Stimulated activated naive CD8-positive, alpha-beta T cell treated with anti-CD3 and anti-CD28 coated beads, Interleukin-15, Interleukin-2, amounts not matched to agents 100 ng/mL and 50 ng/mL, for 24 hours (primary cell): Measurements from ENCODE around the gene SLC44A1.

Experiments used
- H3K27ac Mint-ChIP-seq: one replicate; pipeline ENCODE4 v1.8.0; 2021; ENCODE audit warnings: mild to moderate bottlenecking, mixed read lengths
- H3K27me3 Mint-ChIP-seq: one replicate; pipeline ENCODE4 v1.8.0; 2021; ENCODE audit warnings: mixed read lengths
- H3K36me3 Mint-ChIP-seq: one replicate; pipeline ENCODE4 v1.8.0; 2021; ENCODE audit warnings: low read depth, mixed read lengths
- H3K4me1 Mint-ChIP-seq: one replicate; pipeline ENCODE4 v1.8.0; 2021; ENCODE audit warnings: low read depth, mixed read lengths
- H3K4me3 Mint-ChIP-seq: one replicate; pipeline ENCODE4 v1.8.0; 2021; ENCODE audit warnings: mild to moderate bottlenecking, mixed read lengths
- H3K9me3 Mint-ChIP-seq: one replicate; pipeline ENCODE4 v1.8.0; 2021; ENCODE audit warnings: mixed read lengths

The SLC44A1 gene

DNA sequence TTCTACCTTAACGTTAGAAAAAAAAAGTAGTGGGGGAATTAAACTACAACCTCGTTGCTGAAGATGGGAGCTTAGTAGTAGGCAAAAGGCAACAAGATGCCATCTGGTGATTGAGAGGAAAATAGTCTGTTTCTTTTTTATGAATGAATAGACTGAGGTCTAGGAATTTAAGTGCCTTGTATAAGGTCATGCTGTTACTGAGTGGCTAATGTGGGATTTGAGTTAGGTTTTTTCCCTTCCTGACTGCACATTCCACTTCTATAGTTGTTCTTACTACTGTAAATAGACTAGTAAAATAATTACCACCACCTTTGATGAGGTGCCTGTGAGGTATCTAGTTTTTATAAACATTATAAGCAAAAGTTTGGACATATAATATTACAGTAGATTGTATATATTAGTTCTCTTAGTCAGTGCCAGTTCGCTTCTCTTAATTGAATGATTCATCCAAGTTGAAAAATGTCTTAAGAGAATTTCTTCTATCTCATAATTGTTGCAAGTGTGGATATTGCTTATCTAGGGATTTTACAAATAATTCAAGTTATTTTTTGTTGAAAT, 222.5 kb downstream of the SLC44A1 start:
- Mint-ChIP-seq H3K4me3 (no peak overlapping the region), H3K27ac (no peak overlapping the region), H3K36me3 (peaks cover 25% of the 10 kb centered on the region), H3K4me1 (no peaks in the 10 kb centered on the region), H3K27me3 (no peaks in the 10 kb centered on the region), H3K9me3 (no peaks in the 10 kb centered on the region)

DNA sequence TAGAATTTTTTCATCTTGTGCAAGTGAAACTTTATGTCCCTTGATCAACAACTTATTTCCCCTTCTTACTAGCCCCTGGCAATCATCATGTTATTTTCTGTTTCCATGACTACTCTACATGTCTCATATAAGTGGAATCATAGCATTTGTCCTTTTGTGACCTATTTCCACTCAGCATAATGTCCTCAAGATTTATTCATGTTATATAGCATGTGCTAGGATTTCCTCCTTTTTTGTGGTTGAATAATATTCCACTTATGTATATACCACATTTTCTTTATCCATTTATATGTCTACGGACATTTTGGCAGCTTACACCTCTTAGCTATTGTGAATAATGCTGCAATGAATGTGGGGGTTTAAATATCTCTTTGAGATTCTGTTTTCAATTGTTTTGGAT, 224.4 kb downstream of the SLC44A1 start:
- no peaks in the 10 kb centered on the region for H3K27me3 Mint-ChIP-seq
- no peaks in the 10 kb centered on the region for H3K4me1 Mint-ChIP-seq
- H3K9me3 Mint-ChIP-seq = no peaks in the 10 kb centered on the region
- H3K4me3 Mint-ChIP-seq = no peak overlapping the region
- no peak overlapping the region for H3K27ac Mint-ChIP-seq
- H3K36me3 Mint-ChIP-seq = peaks cover 25% of the 10 kb centered on the region

DNA sequence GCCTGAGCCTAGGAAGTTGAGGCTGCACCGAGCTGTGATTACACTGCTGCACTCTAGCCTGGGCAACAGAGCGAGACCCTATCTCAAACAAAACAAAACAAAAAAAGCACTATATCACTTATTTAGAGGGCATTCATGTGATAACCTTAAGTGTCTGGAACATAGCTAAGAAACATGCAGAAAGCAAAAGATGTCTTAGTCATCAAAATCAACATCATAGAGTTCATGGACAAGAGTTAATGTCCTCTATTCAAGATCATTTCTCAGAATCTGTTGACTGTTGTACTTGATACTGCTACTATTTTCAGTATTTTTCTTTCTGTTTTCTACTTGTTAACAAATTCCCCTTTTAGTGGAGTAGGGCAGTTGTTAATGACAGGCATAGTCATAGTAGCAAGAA, 228.8 kb downstream of the SLC44A1 start:
- peaks cover 17% of the 10 kb centered on the region for H3K36me3 Mint-ChIP-seq
- no peak overlapping the region for H3K4me3 Mint-ChIP-seq
- no peaks in the 10 kb centered on the region for H3K27me3 Mint-ChIP-seq
- H3K4me1 Mint-ChIP-seq = no peaks in the 10 kb centered on the region
- H3K9me3 Mint-ChIP-seq = no peaks in the 10 kb centered on the region
- H3K27ac Mint-ChIP-seq = no peak overlapping the region

DNA sequence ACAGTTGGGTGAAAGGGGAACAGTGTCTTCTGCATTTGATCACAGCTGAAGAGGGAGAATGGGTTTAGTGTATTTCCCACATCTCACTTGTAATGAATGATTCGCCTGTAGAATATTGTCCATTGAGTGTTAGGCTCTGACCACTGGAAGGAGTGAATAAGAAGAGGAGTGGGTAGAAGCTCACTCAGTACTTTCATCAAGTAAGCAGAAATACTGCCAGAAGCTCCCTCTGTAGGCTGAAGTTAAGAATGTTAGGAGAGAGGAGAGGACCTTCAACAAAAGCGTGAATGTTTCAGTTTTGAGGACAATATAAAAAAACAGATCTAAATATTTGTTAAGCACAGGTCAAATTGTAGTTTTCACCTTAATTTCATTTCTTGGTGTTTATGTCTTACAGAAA, 230.9 kb downstream of the SLC44A1 start:
- Mint-ChIP-seq H3K9me3 (no peaks in the 10 kb centered on the region), H3K36me3 (peaks cover 4% of the 10 kb centered on the region), H3K27me3 (no peaks in the 10 kb centered on the region), H3K27ac (no peak overlapping the region), H3K4me3 (no peak overlapping the region), H3K4me1 (no peaks in the 10 kb centered on the region)

DNA sequence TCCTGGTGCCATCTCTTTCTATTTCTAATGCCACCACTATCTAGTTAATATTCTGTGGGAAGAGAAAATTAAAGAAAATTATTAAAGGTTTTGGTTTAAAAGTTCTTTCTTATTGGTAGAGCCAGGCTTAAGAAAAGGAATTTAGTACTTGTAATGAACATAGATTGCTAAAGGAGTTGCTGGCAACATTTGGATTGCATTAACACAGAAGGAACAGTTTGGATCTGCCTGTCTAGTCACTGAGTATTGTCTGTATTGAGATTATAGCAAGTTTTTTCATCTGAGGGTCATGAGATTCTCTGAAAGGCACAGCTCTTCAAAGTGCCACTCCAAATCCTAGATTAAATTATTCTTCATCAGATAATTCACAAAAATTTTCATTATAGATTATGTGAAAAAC, 235.4 kb downstream of the SLC44A1 start:
- Mint-ChIP-seq H3K36me3 (no peaks in the 10 kb centered on the region), H3K27me3 (no peaks in the 10 kb centered on the region), H3K9me3 (no peaks in the 10 kb centered on the region)

DNA sequence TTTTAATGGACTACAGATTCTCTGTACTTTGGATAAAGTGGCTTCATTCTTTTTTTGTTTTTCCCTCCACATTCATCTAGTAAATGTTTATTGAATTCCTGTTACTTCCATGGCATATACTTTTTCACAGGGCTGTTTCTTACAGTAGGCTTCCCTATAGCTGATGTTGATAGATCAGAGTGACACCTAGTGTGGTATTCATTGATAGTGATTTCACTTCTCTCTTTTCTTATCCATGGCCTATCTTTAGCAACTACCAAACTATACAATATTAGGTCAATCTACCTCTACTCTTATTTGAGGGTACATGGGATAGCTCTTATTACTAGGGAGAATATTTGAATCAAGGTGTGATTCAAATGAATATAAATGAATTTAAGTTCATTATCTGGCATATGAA, 239.2 kb downstream of the SLC44A1 start:
- no peaks in the 10 kb centered on the region for H3K9me3 Mint-ChIP-seq
- H3K4me3 Mint-ChIP-seq = no peak overlapping the region
- H3K4me1 Mint-ChIP-seq = no peaks in the 10 kb centered on the region
- H3K36me3 Mint-ChIP-seq = no peaks in the 10 kb centered on the region
- H3K27ac Mint-ChIP-seq = no peak overlapping the region
- H3K27me3 Mint-ChIP-seq = no peaks in the 10 kb centered on the region

More for the DNA sequence above, 235.4 kb downstream of the SLC44A1 start:
- Mint-ChIP-seq H3K4me3 (no peak overlapping the region), H3K27ac (no peak overlapping the region), H3K4me1 (no peaks in the 10 kb centered on the region)

DNA sequence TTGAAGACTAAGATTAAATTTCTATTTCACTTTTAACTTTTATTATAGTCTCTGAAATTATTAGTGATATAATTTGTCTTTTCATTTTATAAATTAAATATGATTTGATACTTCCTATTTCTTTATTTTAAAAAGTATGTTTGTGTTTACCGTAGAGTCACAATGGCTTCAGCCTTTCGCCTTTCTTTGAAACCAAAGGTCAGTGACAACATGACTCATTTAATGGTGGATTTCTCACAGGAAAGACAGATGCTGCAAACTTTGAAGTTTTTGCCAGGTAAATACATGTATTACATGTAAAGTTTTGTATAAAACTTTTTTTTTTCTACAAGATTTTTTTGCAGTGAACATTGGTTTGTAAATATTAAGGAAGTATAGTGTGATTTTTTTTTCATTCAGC, 239.8 kb downstream of the SLC44A1 start:
- Mint-ChIP-seq H3K27me3 (no peaks in the 10 kb centered on the region), H3K4me3 (no peak overlapping the region), H3K4me1 (no peaks in the 10 kb centered on the region), H3K36me3 (no peaks in the 10 kb centered on the region), H3K27ac (no peak overlapping the region), H3K9me3 (no peaks in the 10 kb centered on the region)

DNA sequence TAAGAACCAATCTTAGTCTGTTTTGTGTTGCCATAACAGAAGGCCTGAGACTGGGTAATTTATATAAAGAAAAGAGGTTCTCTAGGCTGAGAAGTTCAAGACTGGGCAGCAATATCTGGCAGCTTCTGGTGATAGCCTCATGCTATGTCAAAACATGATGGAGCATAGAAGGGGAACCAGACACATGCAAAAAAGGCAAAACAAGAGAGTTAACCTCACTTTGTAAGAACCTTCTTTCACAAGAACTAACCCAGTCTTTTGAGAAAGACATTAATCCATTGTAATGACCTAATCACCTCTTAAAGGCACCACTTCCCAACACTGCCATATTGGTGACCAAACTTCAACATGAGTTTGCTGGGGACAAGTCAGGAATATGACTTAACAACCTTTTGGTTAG, 240.7 kb downstream of the SLC44A1 start:
- Mint-ChIP-seq H3K27me3 (no peaks in the 10 kb centered on the region), H3K4me3 (no peak overlapping the region), H3K4me1 (no peaks in the 10 kb centered on the region), H3K9me3 (no peaks in the 10 kb centered on the region), H3K36me3 (no peaks in the 10 kb centered on the region), H3K27ac (no peak overlapping the region)
